Mammary epithelial cell (primary cell): Measurements from ENCODE around the gene ACSS1.

Source experiments
- EZH2 ChIP-seq: IDR thresholded peaks from 2 replicates; pipeline ENCODE4 v1.6.1; 2012; ENCODE audit warnings: low read length, inconsistent platforms, borderline replicate concordance
- TF ChIP-seq, protein P1 (sequence below), 2 donors: IDR thresholded peaks in 1 of 2; conservative IDR thresholded peaks in 1 of 2; 2 replicates each; pipeline ENCODE4 v1.5.1; 2011 to 2012; ENCODE audit warnings: inconsistent platforms in 2 of 2, low read length in 2 of 2, mild to moderate bottlenecking in 2 of 2, control low read depth in 1 of 2, low read depth in 1 of 2; ENCODE audit not compliant: insufficient read depth in 1 of 2; ENCODE audit errors: extremely low read depth in 1 of 2

DNA sequence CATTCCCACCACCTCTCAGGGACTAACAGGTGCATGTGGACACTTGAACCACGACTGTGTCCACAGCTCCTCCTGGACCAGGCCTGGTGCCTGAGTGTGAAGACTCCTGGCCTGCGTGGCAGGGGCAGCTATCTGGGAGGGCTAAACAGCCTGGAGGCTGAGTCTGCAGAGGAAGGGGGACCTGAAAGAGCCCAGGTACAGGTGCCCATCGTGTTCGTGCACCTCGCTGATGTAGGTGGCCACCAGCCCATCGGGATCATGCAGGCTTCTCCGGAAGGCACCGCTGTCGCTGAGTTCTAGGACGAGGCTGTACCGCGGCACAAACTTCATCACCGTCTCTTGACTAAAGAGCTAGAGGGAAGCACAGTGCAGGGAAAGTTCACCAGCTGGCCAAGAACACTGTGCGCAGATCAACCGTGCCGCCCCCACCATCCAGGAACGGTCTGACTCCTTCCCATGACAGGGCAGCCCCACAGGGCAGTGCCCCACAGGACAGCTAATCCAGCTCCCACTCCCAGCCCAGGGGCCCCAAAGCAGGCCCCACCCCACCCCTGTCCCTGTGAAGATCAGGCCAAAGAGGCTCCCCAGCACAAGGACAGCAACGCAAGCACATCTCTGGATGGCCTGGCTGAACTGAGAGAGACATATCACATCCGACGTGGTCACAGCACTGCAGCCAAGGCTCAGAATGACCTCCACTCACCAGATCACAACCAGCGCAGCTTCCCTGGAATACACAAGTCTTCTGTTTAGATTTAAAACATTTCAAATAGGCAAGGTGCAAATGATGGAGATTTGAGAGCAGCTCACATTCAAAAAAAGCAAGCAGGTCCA is 94.0 kb downstream of the ACSS1 start:
- TF ChIP-seq, protein P1, sequence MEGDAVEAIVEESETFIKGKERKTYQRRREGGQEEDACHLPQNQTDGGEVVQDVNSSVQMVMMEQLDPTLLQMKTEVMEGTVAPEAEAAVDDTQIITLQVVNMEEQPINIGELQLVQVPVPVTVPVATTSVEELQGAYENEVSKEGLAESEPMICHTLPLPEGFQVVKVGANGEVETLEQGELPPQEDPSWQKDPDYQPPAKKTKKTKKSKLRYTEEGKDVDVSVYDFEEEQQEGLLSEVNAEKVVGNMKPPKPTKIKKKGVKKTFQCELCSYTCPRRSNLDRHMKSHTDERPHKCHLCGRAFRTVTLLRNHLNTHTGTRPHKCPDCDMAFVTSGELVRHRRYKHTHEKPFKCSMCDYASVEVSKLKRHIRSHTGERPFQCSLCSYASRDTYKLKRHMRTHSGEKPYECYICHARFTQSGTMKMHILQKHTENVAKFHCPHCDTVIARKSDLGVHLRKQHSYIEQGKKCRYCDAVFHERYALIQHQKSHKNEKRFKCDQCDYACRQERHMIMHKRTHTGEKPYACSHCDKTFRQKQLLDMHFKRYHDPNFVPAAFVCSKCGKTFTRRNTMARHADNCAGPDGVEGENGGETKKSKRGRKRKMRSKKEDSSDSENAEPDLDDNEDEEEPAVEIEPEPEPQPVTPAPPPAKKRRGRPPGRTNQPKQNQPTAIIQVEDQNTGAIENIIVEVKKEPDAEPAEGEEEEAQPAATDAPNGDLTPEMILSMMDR (conservative IDR thresholded peaks at IDR 0.05 in 1 of 2, IDR thresholded peaks at IDR 0.05 in 1 of 2; ENCODE audit: extremely low read depth in 1 of 2, insufficient read depth in 1 of 2, low read depth in 1 of 2, low read length in 2 of 2), result no peak
- no peak for TF ChIP-seq EZH2
